Activated T-cell treated with anti-CD3 and anti-CD28 coated beads, Interleukin-2, amount 50 U/mL, for 48 hours (primary cell): Measurements from ENCODE around the gene FAM78B.

Source experiments
- DNase-seq, 2 experiments: peaks; one replicate each; pipeline ENCODE4 v3.0.0-alpha.2; 2020

Gene FAM78B

DNA sequence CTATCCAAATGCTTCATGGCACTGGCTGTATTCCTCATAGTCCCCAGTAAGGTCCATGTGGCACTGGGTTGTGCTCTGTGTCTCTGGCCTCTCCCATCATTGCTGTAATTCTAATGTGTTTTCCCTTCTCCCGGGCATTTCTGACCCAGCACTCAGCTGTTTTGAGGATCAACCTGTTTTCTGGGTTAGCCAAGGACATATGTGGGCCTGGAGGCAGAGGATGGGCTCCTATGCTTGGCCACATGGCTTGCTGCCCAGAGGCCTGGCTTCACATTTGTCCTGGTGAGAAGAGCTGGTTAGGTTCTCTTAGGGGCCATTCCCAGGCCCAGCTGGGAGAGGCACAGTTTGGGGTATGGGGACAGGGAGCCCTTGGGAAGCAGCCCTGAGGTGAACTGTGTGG, 103.1 kb downstream of the FAM78B start:
- DNase-seq = no peak

DNA sequence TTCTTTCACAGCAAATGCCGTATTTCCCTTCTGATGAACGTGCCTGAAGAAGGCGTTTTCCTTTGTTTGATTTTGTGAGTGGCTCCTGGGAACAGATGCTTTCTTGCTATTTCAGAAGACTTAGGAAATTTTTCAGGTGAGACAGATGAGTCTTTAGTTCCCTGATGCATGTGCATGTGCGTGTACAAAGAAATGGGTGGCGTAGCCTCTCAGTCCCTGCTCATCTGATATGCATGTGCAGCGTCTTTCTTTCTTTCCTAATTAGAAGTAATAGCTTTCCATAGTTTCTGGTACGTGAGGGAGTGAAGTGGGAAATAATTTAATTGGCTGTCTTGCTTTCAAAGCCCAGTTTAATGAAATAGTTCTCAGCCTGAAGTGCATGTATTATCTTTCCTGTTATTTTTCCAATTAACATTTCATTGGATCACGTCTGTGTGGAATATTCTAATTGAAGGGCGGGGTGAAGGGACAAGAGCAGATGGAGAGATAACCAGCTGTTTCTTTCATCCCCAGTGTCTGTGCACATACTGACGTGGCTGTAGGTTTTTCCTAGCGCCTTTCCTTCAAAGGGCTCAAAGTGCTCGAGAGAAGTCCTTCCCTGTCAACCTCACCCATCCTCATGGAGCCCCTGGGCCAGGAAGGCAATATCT, 104.3 kb downstream of the FAM78B start:
- no peak for DNase-seq

DNA sequence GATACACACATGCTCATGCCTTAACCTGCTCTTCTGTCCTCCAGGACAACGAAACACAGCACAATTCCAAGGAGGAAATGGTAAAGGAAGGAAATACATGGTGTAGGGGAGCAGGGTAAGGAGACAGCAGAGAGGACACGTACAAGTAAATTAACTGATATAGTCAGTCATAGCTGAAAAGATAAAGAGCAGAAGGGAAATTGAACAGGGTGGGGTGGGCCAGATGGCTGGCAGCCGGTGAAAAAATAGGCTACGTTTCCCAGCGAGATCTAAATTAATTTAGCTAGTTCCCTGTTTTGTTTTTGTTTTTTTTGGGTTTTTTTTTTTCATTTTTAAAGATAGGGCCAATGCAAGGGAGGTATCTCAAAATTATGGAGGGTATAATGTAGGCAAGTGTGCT, 109.2 kb downstream of the FAM78B start:
- DNase-seq = no peak

DNA sequence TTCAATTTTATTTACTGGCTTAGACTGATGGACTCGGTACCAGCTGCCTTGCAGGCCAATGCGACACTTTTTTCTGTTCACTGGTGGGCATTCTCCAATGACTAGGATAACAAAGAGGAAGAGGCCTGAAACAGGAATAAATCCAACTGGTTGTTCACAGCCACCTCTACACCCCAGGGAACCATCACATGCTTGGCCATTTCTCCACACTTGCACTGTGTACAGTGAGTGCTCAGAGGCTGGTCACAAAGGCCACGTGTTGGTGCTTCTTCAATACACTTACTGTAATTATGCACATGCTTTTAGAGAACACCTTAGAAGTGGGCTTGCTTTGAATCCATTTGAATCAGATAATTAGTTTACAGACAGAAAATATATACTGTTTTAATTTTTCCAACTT, 113.4 kb downstream of the FAM78B start:
- DNase-seq = no peak

DNA sequence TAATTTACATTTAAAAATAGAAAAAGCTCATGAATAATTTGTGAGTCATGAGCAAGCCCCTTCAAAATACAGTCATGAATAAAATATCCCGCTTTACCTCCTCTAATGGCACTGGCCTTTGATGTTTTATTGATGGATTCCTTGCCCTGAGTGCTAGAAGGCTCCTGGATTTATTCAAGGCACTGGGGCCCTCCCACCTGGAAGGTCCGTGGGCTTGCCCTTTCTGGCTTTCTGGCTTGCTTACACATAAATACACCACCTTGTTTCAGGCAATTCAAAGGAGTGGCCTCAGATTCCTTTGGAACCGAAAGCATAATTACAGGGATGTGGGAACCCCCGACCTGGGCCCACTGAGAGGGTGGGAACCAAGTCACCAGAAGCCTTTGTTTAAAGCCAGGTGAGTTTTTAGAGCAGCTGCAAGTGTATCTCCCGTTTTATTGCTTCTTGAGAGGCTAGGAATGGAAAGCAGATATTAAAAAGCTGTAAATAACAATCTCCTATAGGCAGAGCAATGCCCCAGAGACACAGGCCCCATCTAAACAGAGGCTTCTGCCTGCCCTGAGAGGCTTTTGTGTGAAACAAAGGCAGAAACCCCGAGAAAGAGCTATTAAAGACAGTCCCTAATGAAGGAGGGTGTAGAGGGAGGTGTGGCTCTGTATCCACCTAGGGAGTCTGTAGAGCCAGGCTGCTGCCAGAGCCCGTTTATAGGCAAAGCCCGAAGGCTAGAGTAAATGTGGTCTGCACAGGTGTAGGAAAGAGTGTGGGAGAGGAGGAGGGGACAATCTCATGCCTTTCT, 126.4 kb downstream of the FAM78B start:
- no peak for DNase-seq

DNA sequence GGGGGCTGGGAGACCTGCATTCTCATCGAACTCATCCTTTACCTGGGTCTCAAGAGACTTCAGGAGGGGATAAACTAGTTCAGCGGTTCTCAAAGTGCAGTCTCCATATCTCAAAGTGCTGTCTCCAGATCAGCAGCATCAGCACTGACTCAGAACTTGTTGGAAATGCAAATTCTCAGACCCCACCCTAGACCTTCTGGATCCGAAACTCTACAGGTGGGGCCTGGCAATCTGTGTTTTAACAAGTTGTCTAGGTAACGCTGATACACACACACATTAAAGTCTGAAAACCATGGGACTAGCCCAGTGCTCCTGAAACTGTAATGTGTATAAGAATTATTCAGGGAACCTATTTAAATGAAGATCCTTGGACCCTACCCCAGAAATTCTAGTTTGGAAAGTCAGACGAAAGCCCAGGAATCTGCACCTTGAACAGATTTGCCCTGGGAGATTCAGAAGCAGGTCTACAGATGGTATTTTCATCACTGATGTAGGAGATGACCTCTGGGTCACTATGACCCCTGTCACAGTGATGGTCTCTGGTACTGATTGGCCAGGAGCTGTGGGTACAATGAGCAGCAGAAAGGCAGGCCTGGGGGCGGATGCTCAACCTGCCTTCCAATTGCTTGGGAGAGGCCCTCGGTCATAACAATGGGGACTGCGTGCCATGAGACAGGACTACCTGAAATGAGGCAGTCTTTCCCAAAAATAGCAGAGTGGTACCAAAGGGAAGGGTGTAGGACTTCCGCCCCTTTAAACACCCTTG, 127.2 kb downstream of the FAM78B start:
- no peak for DNase-seq

DNA sequence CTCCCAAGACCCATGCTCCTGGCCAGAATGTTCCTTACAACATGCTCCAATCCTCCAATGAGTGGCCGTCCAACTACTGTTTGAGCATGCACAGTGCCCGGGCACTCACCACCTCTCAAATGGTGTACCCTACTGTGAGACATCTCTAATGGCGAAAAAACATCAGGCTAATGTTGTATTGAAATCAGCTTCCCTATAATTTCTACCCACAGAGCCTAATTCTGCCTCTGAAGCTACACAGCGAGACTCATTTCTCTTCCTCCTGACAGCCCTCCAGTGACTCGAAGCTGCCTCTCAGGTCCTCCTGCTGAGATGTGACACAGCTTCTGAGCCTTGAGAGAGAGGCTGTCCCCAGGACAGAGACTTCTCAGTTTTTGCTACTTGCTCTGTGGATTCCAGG, 130.7 kb downstream of the FAM78B start:
- DNase-seq = no peak

DNA sequence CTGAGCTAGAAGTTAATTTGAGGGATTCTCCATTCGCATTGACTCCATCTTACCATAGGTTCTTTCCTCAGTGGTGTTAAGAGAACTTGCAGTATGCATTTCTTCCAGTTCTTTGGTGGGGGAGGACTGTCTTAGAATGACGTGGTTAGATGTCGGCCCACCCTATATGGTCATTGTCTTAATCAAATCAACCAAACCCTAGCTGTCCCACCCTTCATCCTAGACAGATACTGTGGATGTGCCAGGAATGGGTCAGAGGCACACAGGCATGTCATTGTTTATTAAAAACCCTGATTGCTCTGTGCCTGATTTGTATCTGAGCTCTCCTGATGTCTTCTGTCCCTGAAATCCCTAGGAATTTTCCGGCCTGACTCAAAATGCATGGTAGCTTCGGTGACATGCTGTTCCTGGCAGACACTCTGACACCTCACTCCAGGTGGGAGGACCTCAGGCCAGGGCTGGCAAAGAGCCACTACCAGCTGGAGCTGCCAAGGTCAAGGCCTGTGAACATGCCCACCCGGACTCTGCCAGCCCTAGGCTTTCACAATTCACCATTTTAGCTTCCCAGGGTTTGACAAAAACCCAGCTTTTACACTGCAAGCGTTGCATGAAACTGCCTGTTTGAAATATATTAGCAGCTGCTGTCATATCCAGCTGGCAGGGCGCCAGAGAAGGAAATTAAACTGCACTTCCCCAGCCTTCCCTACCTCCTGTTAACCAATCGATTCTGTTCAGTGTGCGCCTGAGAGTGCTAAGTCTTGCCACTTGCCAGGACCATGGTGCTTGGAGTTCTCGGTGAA, 134.0 kb downstream of the FAM78B start:
- DNase-seq = no peak

DNA sequence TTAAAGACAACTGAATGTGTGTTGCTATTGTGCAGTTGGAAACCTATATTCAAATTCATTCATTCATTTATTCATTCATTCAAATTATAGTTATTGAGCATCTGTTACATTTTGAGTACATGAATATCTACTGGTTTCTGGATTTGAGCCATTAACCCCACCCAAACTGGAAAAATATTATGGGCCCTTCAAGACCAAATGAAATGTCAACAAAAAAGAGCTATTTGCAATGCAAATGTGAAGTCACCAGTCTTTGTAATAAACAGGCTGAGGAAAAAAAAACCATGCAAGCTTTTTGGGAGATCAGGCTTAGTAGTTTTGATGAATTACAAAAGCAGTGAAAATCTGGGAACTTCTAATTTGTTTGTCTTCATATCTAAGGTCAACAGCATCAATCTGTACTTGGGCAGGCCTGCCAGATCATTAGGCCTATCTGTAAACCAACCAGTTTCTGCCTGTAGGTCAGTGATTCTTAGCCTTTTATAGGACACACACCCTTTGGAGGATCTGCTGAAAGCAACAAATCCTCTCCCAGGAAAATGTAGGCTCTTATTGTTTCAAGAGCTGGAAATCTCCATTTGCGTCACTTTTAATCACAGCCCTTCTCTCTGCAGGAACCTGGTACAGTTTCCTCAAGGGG, 134.7 kb downstream of the FAM78B start:
- DNase-seq = no peak

DNA sequence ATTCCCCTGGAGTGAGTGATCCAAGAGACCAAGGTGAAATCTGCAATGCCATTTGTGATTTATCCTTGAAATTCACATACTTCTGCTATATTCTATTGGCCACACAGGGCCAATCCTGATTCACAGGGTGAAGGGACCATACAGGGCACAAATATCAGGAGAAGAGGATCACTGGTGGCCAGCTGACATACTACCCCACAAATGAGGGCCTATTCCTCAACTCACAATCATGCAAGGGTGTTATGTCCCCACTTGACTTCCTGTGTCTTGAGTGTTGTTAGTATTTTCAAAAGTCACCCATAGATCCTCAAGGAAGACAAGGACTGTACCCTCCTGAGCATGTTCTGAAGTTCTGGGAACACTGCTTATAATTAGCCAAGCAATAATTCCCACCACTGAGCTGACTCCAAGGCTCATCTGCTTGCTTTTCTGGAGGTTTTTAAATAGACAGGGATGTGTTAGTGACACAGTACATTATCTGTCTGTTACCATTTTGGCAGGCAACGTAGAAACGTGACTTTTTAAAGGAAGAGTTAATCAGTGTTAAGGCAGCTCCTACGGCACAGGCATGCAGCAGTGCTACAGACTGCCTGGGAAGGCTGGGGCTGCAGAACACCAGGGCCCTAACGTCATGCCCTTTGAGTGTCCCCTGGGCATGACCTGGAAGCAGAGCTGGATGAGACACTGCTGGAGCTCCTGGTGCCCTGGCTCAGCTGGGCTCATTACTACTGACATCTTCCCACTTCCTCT, 137.4 kb downstream of the FAM78B start:
- no peak for DNase-seq

DNA sequence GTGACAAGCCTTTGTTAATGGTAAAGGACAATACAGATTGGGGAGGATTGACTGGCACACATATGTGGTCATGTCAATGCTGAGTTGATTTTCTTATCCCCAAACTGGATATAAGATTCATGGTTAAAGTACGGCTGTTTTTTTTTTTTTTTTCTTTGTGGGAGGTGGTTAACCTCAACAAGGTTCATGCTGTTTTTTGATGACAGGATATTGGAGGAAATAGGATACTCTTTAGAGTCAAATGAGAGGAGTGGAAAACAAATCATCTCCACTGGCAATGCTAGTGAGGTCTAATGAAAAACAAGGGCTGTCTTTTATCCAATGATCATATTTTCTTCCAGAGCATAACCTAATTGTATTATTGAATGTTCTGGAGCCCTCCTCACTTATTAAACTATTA, 140.2 kb downstream of the FAM78B start:
- no peak for DNase-seq

DNA sequence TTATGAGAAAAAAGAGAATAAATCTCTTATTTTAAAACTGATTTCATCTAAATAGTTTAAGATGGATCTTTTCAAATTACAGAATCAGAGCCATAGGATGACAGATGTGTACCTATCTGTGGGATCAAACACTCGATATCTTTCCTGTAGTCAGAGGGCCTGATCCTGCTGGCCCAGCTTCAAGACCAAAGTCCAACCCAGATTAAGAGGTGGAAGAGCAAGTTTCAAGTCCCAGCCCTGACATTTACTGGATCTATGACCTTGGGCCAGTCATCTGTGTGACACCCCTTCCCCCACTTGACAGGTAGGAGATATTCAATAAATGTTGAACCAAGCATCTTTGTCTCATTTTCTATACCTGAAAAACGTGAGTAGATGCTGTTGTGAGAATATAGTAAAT, 140.7 kb downstream of the FAM78B start:
- DNase-seq = no peak

DNA sequence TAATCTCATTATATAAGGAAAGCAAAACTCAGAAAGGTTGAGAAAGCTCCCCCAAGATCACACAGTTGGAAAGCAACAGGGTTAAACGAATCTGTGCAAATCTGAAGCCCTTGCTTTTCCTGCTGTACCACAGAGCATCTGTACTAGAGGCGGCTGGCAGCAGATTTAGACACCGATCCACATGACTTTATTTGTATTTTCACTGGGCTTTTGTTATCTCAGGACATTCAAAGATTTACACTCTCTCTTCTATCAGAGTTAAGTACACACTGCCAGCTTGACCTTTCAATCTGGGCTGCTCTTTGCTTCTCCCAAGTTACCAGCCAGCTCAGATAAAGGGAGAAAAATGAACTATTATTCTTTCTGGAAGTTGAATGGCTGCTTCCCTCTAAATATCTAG, 146.6 kb downstream of the FAM78B start:
- DNase-seq = no peak
